Stimulated activated CD4-positive, alpha-beta T cell treated with anti-CD3 and anti-CD28 coated beads, Interleukin-12 subunit alpha, Interleukin-12 subunit beta, amount 100 ng/mL, for 4 hours (primary cell): Measurements from ENCODE around the gene RIMS3.
A peak's percentile ranks its signal among the peaks of the same experiment; 100 is the strongest.

Experiments
- DNase-seq: peaks from one replicate; pipeline ENCODE4 v3.0.0-alpha.2; 2020

The RIMS3 gene

DNA sequence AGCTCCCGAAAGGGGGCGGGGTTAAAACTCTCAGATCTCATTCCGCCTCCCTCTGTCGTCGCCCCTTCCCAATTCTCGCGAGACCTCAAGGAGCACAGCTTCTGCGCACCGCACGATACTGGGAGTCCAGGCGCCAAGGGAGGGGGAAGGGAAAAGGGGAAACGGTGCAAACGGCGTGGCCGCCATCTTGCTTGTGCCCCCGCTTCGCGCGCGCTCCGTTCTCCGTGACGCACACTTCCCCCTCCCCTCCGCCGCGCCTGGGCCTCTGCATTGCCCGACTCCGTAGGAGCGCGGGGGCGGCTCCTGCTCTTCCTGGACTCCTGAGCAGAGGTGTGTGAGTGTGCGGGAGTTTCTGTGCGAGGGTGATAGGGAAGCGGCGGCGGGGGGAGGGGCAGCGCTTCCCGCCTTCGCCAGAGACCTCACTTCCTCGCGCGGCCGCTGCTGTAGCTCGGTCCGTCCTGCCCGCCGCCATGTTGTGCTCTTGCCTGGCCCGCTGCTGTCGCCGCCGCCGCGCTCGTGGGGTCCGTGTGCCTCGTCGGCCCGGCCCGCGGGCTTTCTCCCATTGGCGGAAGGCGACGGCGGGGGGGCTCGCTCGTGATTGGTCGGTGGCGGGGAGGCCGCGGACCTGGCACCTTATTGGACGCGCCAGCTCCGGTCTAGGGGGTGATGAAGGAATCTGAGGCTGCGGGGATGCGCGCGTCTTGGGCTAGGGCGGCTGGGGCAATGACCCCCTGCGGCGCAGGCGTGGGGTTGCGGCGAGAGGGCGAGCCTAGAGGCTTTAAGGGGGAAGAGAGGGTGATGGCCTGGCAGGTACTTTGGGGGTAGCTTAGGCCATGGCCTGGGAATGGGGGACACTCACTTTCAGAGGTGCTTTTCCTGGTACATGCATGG lies 26.3 kb upstream of the RIMS3 start, which contains the start of gene NFYC:
Gene NFYC, plus strand, starts transcription at position 167 of the 891 bp plus-strand sequence. CDS start 47,140 bp downstream, outside the sequence.
- peak; percentile 88 for DNase-seq

DNA sequence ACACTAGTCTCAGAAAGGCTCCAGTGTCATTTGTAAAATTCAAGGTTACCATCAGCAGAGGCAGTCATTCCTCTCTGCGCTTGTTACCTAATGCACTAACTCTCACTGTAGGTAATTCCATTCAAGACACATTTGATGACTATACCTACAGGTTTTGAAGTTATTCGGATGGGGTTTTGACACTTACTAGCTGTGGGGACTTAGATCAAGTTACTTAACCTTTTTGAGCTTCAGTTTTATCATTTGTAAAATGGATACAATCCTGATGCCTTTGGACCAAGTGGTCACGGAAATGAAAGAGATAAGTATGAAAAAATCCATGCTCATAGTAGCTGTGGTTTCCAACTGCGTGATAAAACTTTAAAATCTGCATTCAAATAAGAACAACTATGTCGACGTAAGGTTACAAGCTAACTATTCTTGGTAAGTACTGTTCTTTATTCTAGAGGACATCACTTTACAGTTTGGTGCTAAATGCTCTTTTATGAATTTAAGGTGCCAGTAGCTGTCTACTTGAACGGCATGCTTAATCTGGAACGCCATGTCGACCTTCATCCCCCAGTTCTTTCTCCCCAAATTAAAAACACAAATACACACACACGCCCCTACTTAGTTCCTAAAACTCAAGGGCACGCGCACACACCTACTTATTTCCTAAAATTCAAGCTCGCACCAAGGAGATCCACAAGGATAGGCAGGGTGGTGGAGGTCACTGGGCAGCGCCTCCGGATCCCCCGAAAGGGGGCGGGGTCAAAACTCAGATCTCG lies 25.5 kb upstream of the RIMS3 start:
- DNase-seq: no peak

DNA sequence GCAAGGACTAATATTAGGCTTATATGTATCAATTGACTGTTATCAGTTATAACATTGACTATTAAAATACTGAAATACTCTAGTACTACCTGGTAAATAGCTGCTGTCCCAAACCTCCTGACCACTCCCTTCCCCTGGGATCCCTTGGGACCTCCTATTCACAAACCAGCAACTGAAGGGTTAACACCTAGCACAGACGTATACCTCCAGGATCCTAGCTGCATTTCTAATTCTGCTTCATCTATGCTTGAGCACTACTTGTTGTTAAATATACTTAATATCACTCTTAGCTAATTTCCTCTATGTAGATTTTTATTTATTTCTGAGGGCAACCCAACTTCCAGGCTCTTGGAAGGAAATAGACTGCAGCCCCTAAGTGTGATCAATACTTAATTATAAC lies 24.3 kb upstream of the RIMS3 start:
- no peak for DNase-seq

DNA sequence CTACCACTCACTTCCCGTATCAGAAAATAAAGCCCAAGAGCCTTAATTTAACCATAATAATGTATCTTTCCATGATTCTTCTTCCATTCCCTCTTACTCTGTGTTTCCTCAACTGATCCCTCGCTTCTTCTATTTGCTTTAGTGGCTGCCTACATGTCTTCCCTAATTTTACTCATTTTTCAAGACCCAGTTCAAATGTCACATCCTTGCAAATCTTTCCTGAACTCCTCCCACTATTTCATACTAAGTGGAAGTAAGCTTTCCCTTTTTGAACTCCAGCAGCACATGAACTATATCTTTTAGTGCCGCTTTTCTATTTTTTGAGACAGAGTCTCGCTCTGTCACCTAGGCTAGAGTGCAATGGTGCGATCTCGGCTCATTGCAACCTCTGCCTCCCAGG lies 22.2 kb upstream of the RIMS3 start:
- no peak for DNase-seq

DNA sequence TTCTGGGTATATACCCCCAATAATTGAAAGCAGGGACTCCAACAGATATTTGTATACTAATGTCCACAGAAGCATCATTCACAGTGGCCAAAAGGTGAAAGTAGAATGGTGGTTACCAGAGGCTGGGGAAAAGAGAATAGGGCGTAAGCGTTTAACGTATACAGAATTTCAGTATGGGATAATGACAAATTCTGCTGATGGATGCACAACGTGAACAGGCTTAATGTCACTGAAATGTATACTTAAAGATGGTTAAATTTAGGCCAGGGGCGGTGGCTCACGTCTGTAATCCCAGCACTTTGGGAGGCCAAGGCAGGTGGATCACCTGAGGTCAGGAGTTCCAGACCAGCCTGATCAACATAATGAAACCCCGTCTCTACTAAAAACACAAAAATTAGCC lies 21.6 kb upstream of the RIMS3 start:
- DNase-seq: no peak

DNA sequence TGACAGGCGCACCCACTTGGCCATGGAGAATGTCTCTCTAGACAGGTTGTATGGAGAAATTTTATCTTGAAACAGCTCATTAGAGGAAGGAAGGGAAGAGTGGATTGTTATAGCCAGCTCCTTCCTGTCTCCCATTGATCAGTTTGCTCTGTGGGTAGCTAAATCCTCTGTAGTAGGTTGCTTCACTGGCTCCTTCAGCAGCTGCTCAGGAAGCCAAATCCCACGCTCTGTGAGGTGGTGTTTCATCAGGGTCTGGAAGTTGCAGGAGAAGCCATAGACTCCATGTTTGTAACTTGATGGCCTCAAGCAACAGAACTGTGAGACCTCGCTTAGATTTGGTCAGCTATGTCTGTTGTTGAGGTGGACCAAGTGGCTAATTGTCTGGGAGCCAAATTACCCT lies 19.2 kb upstream of the RIMS3 start:
- no peak for DNase-seq

DNA sequence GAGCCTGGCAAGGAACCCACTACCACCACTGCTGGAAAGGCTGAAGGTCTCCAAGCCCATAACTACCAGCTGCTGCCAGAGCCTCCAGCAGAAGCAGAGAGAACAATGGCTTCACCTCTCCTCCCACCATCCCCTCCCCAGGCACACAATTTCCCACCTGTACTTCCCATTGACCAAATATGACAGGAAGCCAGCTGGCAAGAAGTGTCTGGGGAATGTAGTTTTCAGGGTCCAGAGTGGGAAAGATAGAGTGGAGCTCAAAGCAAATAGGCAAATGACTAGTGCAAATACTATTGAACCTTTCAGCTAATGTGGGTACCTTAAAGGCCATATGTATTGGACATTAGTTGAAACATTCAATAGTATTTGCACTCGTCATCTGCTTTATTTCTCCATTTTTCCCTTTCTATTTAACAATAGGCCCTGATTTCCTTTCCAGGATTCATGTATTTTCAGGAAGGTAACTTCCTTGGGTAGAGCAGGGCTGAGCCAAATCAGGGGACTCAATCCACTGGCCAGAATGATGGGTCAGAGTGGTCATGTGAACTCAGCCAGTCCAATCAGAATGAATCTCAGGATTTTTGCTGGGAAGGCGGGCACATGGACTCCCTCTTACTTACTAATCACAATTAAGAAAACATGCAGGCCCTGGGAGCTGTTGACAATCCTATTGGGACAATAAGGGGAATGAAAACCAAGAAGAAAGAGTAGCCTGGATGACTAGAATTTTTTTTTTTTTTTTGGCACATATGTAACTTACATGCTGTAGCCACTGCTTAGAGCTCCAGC lies 13.9 kb upstream of the RIMS3 start:
- no peak for DNase-seq

DNA sequence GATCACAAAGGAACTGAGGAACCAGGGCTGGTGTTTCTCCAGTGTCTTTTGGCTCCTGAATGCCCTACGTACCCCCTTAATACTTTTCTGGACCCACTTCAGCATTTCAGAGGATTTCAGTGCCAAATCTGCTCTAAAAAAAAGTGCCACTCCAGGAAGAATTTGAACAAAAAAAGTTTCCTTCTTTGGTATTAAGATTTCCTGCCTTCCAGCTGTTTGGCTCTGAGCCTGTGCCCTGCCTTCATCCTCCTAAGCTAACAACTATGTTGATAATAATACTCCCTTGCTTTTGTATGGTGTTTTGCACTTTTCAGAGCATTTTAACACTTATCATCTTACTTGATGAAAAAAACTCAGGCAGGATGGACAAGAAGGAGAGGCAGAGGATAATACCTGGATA lies 11.0 kb upstream of the RIMS3 start:
- no peak for DNase-seq

DNA sequence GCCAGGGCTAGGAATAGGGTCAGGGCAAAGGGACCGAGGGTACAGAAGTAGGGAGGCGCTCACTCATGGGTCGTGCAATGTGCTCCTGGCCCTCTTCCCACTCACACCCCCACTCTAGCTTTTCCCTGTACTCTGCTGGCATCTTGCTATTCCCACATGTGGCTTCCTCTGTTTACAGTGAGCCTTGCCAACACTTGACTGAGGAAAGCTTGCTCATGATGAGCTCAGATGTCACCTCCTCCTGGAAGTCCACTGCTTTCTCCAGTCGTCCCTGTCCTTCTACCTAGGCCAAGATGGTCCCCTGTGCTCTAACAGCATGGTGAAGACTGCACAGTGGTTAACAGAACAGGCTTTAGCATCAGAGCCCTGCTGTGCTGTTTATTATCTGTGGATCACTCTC lies 8.0 kb upstream of the RIMS3 start:
- DNase-seq: no peak

DNA sequence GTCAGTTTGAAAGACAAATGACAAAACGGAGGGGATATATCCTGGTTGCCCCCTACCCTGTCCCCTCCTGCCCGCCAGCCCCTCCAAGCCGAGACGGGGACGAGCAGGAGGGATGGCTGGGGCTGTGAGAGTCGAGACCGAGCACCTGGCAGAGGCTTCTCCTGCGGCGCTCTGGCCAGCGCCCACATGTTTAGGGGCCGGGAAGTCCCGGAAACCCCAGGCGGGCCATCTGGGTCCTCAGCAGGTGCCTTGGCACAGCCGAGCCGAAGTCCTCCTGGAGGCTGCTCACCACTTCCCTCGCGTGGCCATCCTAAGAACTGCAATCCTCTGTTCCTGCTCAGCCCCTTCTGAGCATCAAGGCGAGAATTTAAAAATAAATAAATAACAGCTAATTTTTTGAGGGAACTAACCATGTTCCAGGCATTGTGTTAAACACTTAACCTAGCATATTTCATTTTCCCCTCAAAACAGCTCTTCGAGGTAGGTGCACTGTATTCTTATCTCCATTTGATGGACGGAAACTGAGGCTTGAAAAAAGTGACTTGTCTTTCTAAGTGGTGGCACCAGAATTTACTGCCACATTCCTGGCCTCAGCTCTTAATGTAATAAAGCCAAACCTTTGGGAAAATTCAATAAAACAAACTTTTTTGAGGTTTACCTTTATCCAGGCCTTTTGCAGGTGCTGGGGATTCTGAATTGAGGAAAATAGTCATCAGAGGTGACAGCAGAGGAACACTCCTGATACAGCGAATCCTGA lies 3.5 kb upstream of the RIMS3 start:
- DNase-seq: peak; percentile 87

DNA sequence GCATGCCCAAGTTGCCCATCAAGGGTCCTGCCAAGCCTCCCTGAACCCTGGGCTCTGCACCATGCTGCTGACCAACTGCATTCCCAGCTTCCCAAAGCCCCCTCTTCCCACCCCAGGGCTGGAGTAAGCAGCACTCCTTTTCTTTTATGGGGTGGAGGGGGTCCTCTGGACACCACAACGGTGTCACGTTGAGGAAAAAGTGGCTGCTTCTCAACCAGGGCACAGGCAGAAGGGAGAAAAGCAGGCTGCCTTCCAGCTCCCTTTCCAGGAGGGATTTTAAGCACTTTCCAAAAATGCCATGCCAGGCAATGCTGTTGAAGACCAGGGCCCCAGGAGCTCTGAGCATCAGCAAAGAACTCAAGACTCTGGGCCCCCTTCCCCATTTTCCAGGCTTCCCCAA lies 691 bp downstream of the RIMS3 start:
- no peak for DNase-seq

DNA sequence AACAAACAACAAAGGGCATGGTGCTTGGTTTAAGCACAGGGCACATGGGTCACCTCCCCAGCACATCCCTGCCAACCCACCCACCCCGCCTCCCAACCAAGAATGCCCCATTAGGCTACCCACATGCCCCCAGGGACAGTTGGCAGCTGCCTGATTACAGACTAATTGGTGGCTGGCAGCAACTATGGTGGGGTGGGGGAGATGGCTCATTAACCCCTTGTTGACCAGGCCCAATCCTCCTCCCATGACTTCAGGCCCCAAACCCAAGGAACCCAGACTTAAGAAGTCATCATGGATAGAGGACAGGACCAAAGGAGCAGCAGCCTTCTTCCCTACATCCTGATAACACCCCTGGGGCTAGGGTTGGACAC lies 1.3 kb downstream of the RIMS3 start:
- no peak for DNase-seq

DNA sequence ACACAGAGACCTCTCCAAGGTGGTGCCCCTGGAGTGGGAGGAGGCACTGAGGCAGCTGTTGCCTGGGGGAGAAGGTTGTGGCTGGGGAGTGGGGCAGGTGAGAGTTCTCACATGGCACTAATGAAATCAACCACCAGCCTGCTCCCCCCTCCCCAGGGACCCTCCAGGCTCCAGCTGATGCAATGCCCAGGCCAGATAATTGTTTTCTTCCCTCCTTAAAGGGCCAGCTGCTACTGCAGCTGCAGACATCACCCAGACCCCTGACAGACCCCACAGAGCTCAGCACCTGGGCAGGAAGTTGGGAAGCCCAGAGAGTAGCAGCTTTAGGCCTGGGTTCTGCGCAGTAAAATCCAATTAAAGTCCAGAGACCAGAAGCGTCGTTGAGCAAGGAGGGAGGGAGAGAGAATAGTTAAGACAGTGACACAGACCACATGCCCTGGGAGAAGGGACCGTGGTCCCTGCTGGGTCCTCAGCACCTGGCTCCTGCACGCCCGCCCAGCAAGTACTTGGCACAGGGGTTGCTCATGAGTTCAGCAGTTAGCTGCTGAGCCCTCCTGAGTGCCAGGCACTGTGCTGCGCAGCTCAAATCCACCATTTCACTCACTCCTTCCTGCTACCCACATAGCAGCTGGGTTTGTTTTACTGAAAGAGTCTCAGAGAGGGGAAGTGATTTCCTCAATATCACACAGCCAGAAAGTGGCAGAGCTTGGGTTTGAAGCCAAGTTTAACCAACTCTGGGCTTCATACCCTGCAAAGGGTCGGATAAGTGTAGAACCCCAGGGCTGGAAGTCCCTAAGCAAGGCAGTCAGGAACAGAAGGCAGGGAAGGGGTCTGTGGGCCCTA lies 1.9 kb downstream of the RIMS3 start:
- DNase-seq: no peak

DNA sequence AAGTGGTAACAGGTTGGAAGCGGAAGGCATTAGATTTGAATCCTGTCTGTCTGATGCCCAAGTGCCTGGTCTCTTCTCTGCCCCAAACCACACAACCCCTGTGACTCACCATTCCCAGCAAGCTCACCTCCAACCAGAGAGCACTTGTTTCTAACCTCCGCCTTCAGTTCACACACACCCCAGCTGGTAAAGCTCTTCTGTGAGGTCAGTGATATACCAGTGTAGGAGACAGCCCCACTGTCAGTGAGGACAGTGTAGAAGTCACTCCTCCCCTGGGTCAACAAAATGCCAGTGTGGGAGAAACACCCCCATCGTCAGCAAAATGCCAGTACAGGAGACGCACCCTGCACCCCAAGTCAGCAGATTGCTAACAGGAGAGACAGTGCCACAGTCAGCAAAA lies 2.6 kb downstream of the RIMS3 start:
- no peak for DNase-seq

DNA sequence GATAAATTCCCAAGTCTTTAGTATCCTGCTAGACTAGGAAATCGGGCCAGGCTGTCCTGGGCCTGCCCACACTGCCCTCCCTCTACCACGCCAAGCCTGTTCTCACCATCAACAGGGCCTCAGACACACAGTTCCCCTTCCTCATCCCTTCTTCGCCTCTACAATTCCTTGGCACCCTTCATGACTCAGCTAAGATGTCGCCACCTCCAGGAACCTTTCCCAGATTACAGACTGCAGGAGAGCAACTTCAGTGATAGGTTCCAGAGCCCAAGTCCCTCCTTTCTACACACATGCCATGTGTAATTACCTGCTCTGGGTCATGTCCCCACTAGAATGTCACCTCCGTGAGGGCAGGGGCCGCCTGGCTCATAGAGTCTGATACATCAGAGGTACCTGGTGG lies 3.3 kb downstream of the RIMS3 start:
- DNase-seq: no peak

DNA sequence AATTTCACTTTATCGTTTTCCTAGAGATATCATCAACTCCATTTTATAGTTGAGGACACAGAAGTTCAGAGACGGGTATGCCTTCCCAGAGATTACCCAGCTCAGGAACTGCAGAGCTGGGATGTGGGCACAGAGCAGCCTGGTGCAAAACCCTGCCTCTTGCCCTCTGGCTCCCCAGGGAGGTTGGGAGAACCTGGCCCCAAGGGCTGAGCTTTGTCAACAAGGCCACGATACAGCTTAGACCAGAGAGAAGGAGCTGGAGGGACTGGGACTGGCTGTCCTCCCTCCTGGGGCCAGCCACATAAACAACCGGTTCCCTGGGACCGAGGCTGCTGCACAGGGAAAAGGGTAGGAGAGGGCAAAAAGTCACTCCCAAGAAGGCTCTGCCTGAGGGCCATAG lies 3.8 kb downstream of the RIMS3 start:
- no peak for DNase-seq

DNA sequence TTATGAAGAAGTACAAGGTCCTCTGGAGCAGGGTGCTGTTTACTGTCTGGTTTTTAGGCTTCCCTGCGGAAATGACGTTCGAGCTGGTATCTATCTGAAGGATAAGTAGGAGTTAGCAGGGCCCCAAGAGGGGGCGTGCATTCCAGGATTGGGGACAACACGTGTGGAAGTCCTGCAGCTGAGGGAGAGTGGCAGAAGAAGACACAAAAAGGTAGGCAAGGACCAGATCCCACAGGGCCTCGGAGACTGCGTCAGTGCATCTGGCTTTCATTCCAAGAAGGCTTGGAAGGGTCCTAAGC lies 5.9 kb downstream of the RIMS3 start:
- no peak for DNase-seq

DNA sequence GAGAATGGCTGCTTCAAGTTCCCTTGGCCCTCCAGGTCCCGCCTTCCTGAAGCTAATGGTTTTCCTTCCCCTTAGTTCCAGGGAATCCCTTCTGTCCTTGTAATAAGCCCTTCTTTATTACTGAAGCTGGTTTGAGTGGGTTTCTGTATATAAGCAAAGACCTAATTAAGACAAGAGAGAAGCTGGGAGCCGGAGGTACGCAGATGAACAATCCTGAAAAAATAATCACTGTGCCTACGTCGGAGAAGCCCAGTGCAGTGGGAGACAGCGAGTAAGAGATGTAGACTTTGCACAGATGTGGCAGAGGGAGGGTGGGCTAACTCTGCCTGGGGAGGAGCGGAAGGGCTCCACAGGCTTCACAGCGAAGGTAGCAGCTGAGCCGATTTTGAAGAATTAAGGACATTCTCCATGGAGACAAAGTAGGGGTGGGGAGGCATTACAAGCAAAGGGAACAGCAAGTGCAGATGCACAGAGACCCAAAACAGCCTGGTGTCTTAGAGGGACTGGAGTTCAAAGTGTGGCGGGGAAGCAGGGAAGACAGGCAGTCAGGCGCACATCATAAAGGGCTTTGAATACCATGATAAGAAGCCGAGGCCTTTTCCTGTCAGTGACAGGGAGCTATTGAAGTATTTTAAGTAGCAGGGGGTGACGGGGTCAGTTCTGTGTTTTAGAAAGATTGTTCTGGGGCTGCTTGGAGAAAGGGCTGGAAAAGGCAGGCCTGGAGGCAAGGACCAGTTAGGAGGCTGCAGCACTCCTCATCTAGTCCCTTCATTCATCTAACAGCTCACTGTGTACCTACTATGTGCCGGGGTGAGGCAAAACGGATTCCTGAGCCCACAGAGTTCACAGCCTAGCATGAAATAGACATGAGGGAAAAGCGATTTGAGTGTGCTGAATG lies 6.5 kb downstream of the RIMS3 start:
- no peak for DNase-seq

DNA sequence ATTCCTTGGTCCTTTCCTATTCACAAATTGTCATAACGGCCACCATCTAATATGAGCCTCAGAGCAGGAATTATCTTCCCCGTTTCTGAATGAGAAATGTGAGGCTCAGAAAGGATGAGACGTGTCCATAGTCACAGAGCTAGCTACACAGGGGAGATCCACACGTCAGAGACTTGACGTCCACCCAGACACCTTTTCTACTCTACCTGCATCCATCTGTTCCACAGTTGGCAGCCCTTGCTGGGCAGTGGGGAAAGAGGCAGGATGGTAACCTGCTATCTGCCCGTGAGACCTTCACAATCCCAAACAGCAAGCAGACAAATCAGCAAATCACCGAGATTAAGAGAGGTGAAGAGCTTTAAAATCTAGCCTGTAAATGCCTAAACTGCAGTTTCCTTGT lies 8.4 kb downstream of the RIMS3 start:
- no peak for DNase-seq

DNA sequence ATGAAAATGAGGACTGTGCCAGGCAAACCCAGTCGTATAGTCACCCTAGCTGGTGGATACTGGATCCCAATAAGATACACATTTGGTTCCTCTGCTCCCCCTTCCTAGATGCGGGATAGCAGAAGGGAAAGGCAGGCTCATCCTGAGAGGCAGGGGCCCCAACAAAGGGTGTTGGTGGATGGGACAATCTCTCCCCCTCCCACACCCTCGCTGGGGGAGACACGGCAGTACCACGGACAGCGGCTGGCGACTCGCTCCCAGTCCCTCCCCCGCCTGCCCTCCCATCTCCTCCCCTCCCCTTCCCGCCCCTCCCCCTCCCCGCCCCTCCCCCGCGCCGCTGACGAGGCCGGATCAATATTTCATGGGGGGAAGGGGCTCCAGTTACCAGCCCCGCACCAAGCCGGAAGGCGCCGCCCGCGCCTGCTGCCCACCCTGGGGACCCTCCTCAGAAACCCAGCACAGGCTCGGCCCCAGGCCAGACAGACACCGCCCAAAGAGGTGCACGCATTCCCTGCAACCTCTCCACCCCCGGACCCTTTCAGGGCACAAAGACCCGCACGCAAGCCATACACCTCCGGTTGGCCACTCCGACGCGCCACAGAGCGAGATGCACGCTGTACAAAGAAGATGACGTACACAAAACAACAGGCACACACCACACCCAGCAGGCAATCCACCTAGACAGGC lies 11.5 kb downstream of the RIMS3 start:
- no peak for DNase-seq
